ENCODE results near the gene ARNT2. TPM values are rescaled to one million over a fixed set of nuclear protein-coding genes. Genes with fewer than 3 reads are reported as not detected.

Gene ARNT2
- total and polyA plus RNA-seq, 2 experiments from 2014 or later: 4.6 to 11.6 TPM

DNA sequence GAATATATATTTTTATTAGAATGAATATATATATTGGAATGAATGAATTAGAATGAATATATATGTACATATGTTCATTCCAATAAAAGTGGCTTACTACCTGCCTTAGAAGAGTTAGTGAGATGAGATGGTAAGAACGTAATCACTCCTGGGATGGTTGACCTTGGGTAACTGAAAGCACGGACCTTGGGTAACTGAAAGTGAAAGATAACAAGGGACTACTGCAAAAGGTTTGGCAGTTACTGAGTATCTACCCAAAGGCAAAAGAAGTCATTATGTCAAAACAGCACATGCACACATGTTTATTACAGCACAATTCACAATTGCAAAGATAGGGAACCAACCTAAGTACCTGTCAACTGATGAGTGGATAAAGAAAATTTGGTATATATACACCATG, 16.5 kb downstream of the ARNT2 start:
- Mint-ChIP-seq H3K36me3 (ENCODE audit: low read depth) (no peaks in the 10 kb centered on the region), H3K4me3 (no peak overlapping the region), H3K4me1 (peaks cover 7% of the 10 kb centered on the region; the same call in 1 of the 3 replicates), H3K9me3 (no peaks in the 10 kb centered on the region), H3K27ac (no peak overlapping the region), H3K27me3 (ENCODE audit: insufficient read depth, low read depth, poor library complexity) (peaks cover 2% of the 10 kb centered on the region)
- DNase-seq (ENCODE audit: low spot score): no peak
- Histone ChIP-seq H3K4me3 (no peak overlapping the region), H3K4me2 (no peak overlapping the region), H3K4me1 (ENCODE audit: insufficient read depth) (no peaks in the 10 kb centered on the region), H3K36me3 (ENCODE audit: insufficient read depth) (no peaks in the 10 kb centered on the region), H3K27ac (ENCODE audit: low read depth) (no peak overlapping the region), H3K9me2 (ENCODE audit: insufficient read depth) (no peaks in the 10 kb centered on the region), H3K79me2 (replicated peaks; ENCODE audit: insufficient read depth) (no peaks in the 10 kb centered on the region), H4K20me1 (replicated peaks; ENCODE audit: insufficient read depth) (no peaks in the 10 kb centered on the region), H3K27me3 (ENCODE audit: insufficient read depth) (no peaks in the 10 kb centered on the region), H3F3A (replicated peaks; ENCODE audit: low read depth) (no peaks in the 10 kb centered on the region), H2AFZ (no peak overlapping the region)
- no peak for TF ChIP-seq ZNF114 (CRISPR knock-in tag; IDR thresholded peaks at IDR 0.05)
- no peak for TF ChIP-seq STAT1 (IDR thresholded peaks at IDR 0.05; ENCODE audit: unreplicated experiment)
- ATAC-seq: no peak

DNA sequence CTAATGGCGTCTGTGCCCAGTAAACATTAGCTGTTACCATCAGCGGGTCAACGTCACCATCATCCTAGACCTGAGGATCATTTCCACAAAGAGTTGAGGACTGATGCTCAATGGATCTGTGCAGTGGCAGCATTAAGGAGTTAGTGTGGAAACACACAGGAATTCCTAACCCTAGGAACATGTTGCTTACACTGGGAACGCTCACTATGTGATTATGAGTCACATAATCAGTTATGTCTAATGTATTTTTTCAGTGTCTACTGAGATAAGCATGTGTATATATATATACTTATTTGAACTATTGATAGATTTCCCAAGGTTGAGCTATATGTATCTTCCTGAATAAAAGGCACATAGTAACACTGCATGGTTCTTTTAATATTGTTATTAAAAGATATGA, 19.0 kb downstream of the ARNT2 start:
- Histone ChIP-seq H3K9me2 (ENCODE audit: insufficient read depth) (0 out of 2 replicates have a peak, but pooled peaks cover 4% of the 10 kb centered on the region), H3K27ac (ENCODE audit: low read depth) (no peak overlapping the region), H3K36me3 (ENCODE audit: insufficient read depth) (no peaks in the 10 kb centered on the region), H3K4me2 (no peak overlapping the region), H2AFZ (no peak overlapping the region), H3K79me2 (replicated peaks; ENCODE audit: insufficient read depth) (no peaks in the 10 kb centered on the region), H3K4me1 (ENCODE audit: insufficient read depth) (no peaks in the 10 kb centered on the region), H3K27me3 (ENCODE audit: insufficient read depth) (no peaks in the 10 kb centered on the region), H4K20me1 (replicated peaks; ENCODE audit: insufficient read depth) (no peaks in the 10 kb centered on the region), H3F3A (replicated peaks; ENCODE audit: low read depth) (no peaks in the 10 kb centered on the region), H3K4me3 (no peak overlapping the region)
- H3K36me3 Mint-ChIP-seq (ENCODE audit: low read depth): no peaks in the 10 kb centered on the region
- no peaks in the 10 kb centered on the region for H3K9me3 Mint-ChIP-seq
- TF ChIP-seq, protein P1, sequence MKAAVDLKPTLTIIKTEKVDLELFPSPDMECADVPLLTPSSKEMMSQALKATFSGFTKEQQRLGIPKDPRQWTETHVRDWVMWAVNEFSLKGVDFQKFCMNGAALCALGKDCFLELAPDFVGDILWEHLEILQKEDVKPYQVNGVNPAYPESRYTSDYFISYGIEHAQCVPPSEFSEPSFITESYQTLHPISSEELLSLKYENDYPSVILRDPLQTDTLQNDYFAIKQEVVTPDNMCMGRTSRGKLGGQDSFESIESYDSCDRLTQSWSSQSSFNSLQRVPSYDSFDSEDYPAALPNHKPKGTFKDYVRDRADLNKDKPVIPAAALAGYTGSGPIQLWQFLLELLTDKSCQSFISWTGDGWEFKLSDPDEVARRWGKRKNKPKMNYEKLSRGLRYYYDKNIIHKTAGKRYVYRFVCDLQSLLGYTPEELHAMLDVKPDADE (IDR thresholded peaks at IDR 0.05): no peak
- TF ChIP-seq POLR2AphosphoS5 (IDR thresholded peaks at IDR 0.05; ENCODE audit: low read depth) (no peak), JUNB (IDR thresholded peaks at IDR 0.05; ENCODE audit: unreplicated experiment) (no peak), CREB1 (CRISPR knock-in tag; IDR thresholded peaks at IDR 0.05; ENCODE audit: low read depth) (no peak)
- TF ChIP-seq, protein P2, sequence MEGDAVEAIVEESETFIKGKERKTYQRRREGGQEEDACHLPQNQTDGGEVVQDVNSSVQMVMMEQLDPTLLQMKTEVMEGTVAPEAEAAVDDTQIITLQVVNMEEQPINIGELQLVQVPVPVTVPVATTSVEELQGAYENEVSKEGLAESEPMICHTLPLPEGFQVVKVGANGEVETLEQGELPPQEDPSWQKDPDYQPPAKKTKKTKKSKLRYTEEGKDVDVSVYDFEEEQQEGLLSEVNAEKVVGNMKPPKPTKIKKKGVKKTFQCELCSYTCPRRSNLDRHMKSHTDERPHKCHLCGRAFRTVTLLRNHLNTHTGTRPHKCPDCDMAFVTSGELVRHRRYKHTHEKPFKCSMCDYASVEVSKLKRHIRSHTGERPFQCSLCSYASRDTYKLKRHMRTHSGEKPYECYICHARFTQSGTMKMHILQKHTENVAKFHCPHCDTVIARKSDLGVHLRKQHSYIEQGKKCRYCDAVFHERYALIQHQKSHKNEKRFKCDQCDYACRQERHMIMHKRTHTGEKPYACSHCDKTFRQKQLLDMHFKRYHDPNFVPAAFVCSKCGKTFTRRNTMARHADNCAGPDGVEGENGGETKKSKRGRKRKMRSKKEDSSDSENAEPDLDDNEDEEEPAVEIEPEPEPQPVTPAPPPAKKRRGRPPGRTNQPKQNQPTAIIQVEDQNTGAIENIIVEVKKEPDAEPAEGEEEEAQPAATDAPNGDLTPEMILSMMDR (conservative IDR thresholded peaks at IDR 0.05; ENCODE audit: low read depth in 2 of 2): no peak
- TF ChIP-seq, protein P3, sequence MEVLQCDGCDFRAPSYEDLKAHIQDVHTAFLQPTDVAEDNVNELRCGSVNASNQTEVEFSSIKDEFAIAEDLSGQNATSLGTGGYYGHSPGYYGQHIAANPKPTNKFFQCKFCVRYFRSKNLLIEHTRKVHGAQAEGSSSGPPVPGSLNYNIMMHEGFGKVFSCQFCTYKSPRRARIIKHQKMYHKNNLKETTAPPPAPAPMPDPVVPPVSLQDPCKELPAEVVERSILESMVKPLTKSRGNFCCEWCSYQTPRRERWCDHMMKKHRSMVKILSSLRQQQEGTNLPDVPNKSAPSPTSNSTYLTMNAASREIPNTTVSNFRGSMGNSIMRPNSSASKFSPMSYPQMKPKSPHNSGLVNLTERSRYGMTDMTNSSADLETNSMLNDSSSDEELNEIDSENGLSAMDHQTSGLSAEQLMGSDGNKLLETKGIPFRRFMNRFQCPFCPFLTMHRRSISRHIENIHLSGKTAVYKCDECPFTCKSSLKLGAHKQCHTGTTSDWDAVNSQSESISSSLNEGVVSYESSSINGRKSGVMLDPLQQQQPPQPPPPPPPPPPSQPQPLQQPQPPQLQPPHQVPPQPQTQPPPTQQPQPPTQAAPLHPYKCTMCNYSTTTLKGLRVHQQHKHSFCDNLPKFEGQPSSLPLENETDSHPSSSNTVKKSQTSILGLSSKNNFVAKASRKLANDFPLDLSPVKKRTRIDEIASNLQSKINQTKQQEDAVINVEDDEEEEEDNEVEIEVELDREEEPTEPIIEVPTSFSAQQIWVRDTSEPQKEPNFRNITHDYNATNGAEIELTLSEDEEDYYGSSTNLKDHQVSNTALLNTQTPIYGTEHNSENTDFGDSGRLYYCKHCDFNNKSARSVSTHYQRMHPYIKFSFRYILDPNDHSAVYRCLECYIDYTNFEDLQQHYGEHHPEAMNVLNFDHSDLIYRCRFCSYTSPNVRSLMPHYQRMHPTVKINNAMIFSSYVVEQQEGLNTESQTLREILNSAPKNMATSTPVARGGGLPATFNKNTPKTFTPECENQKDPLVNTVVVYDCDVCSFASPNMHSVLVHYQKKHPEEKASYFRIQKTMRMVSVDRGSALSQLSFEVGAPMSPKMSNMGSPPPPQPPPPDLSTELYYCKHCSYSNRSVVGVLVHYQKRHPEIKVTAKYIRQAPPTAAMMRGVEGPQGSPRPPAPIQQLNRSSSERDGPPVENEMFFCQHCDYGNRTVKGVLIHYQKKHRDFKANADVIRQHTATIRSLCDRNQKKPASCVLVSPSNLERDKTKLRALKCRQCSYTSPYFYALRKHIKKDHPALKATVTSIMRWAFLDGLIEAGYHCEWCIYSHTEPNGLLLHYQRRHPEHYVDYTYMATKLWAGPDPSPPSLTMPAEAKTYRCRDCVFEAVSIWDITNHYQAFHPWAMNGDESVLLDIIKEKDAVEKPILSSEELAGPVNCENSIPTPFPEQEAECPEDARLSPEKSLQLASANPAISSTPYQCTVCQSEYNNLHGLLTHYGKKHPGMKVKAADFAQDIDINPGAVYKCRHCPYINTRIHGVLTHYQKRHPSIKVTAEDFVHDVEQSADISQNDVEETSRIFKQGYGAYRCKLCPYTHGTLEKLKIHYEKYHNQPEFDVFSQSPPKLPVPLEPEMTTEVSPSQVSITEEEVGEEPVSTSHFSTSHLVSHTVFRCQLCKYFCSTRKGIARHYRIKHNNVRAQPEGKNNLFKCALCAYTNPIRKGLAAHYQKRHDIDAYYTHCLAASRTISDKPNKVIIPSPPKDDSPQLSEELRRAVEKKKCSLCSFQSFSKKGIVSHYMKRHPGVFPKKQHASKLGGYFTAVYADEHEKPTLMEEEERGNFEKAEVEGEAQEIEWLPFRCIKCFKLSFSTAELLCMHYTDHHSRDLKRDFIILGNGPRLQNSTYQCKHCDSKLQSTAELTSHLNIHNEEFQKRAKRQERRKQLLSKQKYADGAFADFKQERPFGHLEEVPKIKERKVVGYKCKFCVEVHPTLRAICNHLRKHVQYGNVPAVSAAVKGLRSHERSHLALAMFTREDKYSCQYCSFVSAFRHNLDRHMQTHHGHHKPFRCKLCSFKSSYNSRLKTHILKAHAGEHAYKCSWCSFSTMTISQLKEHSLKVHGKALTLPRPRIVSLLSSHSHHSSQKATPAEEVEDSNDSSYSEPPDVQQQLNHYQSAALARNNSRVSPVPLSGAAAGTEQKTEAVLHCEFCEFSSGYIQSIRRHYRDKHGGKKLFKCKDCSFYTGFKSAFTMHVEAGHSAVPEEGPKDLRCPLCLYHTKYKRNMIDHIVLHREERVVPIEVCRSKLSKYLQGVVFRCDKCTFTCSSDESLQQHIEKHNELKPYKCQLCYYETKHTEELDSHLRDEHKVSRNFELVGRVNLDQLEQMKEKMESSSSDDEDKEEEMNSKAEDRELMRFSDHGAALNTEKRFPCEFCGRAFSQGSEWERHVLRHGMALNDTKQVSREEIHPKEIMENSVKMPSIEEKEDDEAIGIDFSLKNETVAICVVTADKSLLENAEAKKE (CRISPR knock-in tag; IDR thresholded peaks at IDR 0.05): no peak
- TF ChIP-seq, protein P4, sequence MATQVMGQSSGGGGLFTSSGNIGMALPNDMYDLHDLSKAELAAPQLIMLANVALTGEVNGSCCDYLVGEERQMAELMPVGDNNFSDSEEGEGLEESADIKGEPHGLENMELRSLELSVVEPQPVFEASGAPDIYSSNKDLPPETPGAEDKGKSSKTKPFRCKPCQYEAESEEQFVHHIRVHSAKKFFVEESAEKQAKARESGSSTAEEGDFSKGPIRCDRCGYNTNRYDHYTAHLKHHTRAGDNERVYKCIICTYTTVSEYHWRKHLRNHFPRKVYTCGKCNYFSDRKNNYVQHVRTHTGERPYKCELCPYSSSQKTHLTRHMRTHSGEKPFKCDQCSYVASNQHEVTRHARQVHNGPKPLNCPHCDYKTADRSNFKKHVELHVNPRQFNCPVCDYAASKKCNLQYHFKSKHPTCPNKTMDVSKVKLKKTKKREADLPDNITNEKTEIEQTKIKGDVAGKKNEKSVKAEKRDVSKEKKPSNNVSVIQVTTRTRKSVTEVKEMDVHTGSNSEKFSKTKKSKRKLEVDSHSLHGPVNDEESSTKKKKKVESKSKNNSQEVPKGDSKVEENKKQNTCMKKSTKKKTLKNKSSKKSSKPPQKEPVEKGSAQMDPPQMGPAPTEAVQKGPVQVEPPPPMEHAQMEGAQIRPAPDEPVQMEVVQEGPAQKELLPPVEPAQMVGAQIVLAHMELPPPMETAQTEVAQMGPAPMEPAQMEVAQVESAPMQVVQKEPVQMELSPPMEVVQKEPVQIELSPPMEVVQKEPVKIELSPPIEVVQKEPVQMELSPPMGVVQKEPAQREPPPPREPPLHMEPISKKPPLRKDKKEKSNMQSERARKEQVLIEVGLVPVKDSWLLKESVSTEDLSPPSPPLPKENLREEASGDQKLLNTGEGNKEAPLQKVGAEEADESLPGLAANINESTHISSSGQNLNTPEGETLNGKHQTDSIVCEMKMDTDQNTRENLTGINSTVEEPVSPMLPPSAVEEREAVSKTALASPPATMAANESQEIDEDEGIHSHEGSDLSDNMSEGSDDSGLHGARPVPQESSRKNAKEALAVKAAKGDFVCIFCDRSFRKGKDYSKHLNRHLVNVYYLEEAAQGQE (IDR thresholded peaks at IDR 0.05; ENCODE audit: unreplicated experiment): no peak
- no peak overlapping the region for H3K27ac Mint-ChIP-seq
- no peak for DNase-seq (ENCODE audit: low spot score)
- H3K4me1 Mint-ChIP-seq: 0 out of 3 replicates have a peak, but pooled peaks cover 2% of the 10 kb centered on the region
- no peak for ATAC-seq
- H3K27me3 Mint-ChIP-seq (ENCODE audit: insufficient read depth, low read depth, poor library complexity): peaks cover 2% of the 10 kb centered on the region
- H3K4me3 Mint-ChIP-seq: no peak overlapping the region
